GM23338 (cell line): ENCODE measurements around the gene TMEM131L. TPM values are rescaled to one million over a fixed set of nuclear protein-coding genes. Genes with fewer than 3 reads are reported as not detected.

Experiments used
- ATAC-seq: fragments of 200-7000 bp; cut with Tn5 transposase; 3 replicates; pipeline ENCODE4 v1.9.1; 2020
- DNase-seq: peaks from one replicate; pipeline ENCODE4 v3.0.0-alpha.2; 2015; ENCODE audit warnings: low spot score
- H2AFZ ChIP-seq: fragments of 200-600 bp; sonication (generic); 2 replicates; pipeline ENCODE4 v1.8.0; 2016; ENCODE audit warnings: antibody characterized with exemption, mild to moderate bottlenecking, moderate library complexity
- H3F3A ChIP-seq: fragments of 200-600 bp; sonication (generic); replicated peaks from 2 replicates; pipeline ENCODE4 v1.8.0; 2017; ENCODE audit warnings: antibody characterized with exemption, mixed run types, low read depth
- H3K27ac ChIP-seq: fragments of 200-600 bp; sonication (generic); 2 replicates; pipeline ENCODE4 v1.6.1; 2016; ENCODE audit warnings: low read depth
- H3K27me3 ChIP-seq: fragments of 200-600 bp; sonication (generic); 2 replicates; pipeline ENCODE4 v1.8.0; 2016; ENCODE audit warnings: mild to moderate bottlenecking, mixed run types, moderate library complexity; ENCODE audit not compliant: insufficient read depth
- H3K36me3 ChIP-seq: fragments of 200-600 bp; sonication (generic); 2 replicates; pipeline ENCODE4 v1.8.0; 2016; ENCODE audit warnings: mild to moderate bottlenecking; ENCODE audit not compliant: insufficient read depth
- H3K4me1 ChIP-seq: fragments of 200-600 bp; sonication (generic); 2 replicates; pipeline ENCODE4 v1.8.0; 2016; ENCODE audit warnings: mild to moderate bottlenecking, moderate library complexity; ENCODE audit not compliant: insufficient read depth
- H3K4me2 ChIP-seq: fragments of 200-600 bp; sonication (generic); 2 replicates; pipeline ENCODE4 v1.7.1; 2017; ENCODE audit warnings: mixed run types
- H3K4me3 ChIP-seq: fragments of 200-600 bp; sonication (generic); 2 replicates; pipeline ENCODE4 v1.6.1; 2016; ENCODE audit warnings: mixed run types
- H3K79me2 ChIP-seq: fragments of 200-600 bp; sonication (generic); replicated peaks from 2 replicates; pipeline ENCODE4 v1.8.0; 2017; ENCODE audit warnings: mild to moderate bottlenecking; ENCODE audit not compliant: insufficient read depth
- H3K9me2 ChIP-seq: fragments of 200-600 bp; sonication (generic); 2 replicates; pipeline ENCODE4 v1.8.0; 2017; ENCODE audit not compliant: insufficient read depth
- H4K20me1 ChIP-seq: fragments of 200-600 bp; sonication (generic); replicated peaks from 2 replicates; pipeline ENCODE4 v1.8.0; 2017; ENCODE audit warnings: mild to moderate bottlenecking; ENCODE audit not compliant: insufficient read depth
- H3K27ac Mint-ChIP-seq: 2 replicates; pipeline ENCODE4 v1.8.0; 2020; ENCODE audit warnings: inconsistent platforms, mild to moderate bottlenecking, moderate library complexity, mixed read lengths
- H3K27me3 Mint-ChIP-seq: 3 replicates; pipeline ENCODE4 v1.8.0; 2022; ENCODE audit warnings: low read depth, mild to moderate bottlenecking, moderate library complexity, mixed read lengths, inconsistent platforms; ENCODE audit not compliant: insufficient read depth, poor library complexity
- H3K36me3 Mint-ChIP-seq: 3 replicates; pipeline ENCODE4 v1.8.0; 2021; ENCODE audit warnings: low read depth, mild to moderate bottlenecking, inconsistent platforms, moderate library complexity, mixed read lengths
- H3K4me1 Mint-ChIP-seq: 3 replicates; pipeline ENCODE4 v1.8.0; 2020; ENCODE audit warnings: mild to moderate bottlenecking, inconsistent platforms, mixed read lengths
- H3K4me3 Mint-ChIP-seq: 3 replicates; pipeline ENCODE4 v1.8.0; 2021; ENCODE audit warnings: moderate library complexity, mild to moderate bottlenecking, inconsistent platforms, mixed read lengths
- H3K9me3 Mint-ChIP-seq: 3 replicates; pipeline ENCODE4 v1.8.0; 2020; ENCODE audit warnings: moderate library complexity, mild to moderate bottlenecking, inconsistent platforms, mixed read lengths
- CREB1 ChIP-seq: fragments of 250-450 bp; sonication (Bioruptor Pico); IDR thresholded peaks from 2 replicates; pipeline ENCODE4 v1.5.0; 2020; ENCODE audit warnings: low read depth, mild to moderate bottlenecking, moderate library complexity
- ETS1 ChIP-seq: IDR thresholded peaks from 2 replicates; pipeline ENCODE4 v1.6.1; 2016; ENCODE audit warnings: antibody characterized with exemption
- EZH2 ChIP-seq: fragments of 200-600 bp; sonication (generic); IDR thresholded peaks from one replicate; pipeline ENCODE4 v1.8.0; 2017; ENCODE audit warnings: antibody characterized with exemption, mild to moderate bottlenecking, low read depth; ENCODE audit not compliant: unreplicated experiment
- NANOG ChIP-seq: IDR thresholded peaks from 2 replicates; pipeline ENCODE4 v1.6.1; 2016; ENCODE audit warnings: antibody characterized with exemption, borderline replicate concordance
- ZNF114 ChIP-seq: fragments of 250-450 bp; sonication (Bioruptor Pico); IDR thresholded peaks from 2 replicates; pipeline ENCODE4 v1.5.0; 2020; ENCODE audit warnings: mild to moderate bottlenecking, moderate library complexity
- ZNF462 ChIP-seq: fragments of 250-450 bp; sonication (Bioruptor Pico); IDR thresholded peaks from 2 replicates; pipeline ENCODE4 v1.5.0; 2020; ENCODE audit warnings: mild to moderate bottlenecking, moderate library complexity
- polyA plus RNA-seq: library from polyadenylated mRNA; unstranded; fragments of >200 nt; fragmentation: Nextera tagmentation; extraction: Ambion mirVana; gene quantifications from 2 replicates; pipeline ENCODE4 v1.2.1, GENCODE V29; 2016
- total RNA-seq: library from RNA; depleted of rRNA; stranded (reverse); fragments of >200 nt; shearing (Covaris generic); gene quantifications from 2 replicates; pipeline ENCODE4 v1.2.3, GENCODE V29; 2014

Gene TMEM131L
- total and polyA plus RNA-seq, 2 experiments from 2014 or later: 11.1 to 32.2 TPM

- TF ChIP-seq ZNF462 (no peak), EZH2 (no peak), ETS1 (no peak), NANOG (no peak), CREB1 (CRISPR knock-in tag) (no peak)
Measured at GRCh38 chr4:153428941-153429475, 37.2 kb upstream of the TMEM131L start (continued).

- H3K9me2 ChIP-seq: no peaks in the 10 kb centered on the region
- Mint-ChIP-seq H3K27ac (no peak overlapping the region), H3K36me3 (no peaks in the 10 kb centered on the region), H3K27me3 (peaks cover 4% of the 10 kb centered on the region), H3K4me1 (peaks cover 7% of the 10 kb centered on the region; the same call in 2 of the 3 replicates), H3K4me3 (no peak overlapping the region), H3K9me3 (no peaks in the 10 kb centered on the region)
- H3K79me2 ChIP-seq: no peaks in the 10 kb centered on the region
- peak; percentile 82 for ATAC-seq
- no peaks in the 10 kb centered on the region for H4K20me1 ChIP-seq
- H3K27ac ChIP-seq: no peak overlapping the region
- no peak overlapping the region for H3K4me3 ChIP-seq
- no peaks in the 10 kb centered on the region for H3K27me3 ChIP-seq
- no peak overlapping the region for H3K4me2 ChIP-seq
- no peaks in the 10 kb centered on the region for H3K36me3 ChIP-seq
- H2AFZ ChIP-seq: peak overlapping the region; percentile 82; the same call in 1 of the 2 replicates
- DNase-seq: peak; percentile 80
- H3K4me1 ChIP-seq: no peaks in the 10 kb centered on the region
- no peaks in the 10 kb centered on the region for H3F3A ChIP-seq
- TF ChIP-seq NANOG (no peak), ZNF462 (0 out of 2 replicates have a peak, but pooled peaks have one; percentile 65), ZNF114 (CRISPR knock-in tag) (no peak)
Measured at GRCh38 chr4:153432965-153433753, 33.0 kb upstream of the TMEM131L start.
